Measurements from ENCODE around the gene SCMH1.

The SCMH1 gene

GRCh38 chr1:41010345-41010744 lies 231.8 kb downstream of the SCMH1 start:
- H4K20me1 ChIP-seq (ENCODE audit: insufficient read depth, low read length) = no peaks in the 10 kb centered on the region
- H3K27me3 ChIP-seq (ENCODE audit: low read depth, low read length) = no peaks in the 10 kb centered on the region
- H3K36me3 ChIP-seq (replicated peaks; ENCODE audit: low read depth, low read length) = peaks cover 55% of the 10 kb centered on the region
- H3K9ac ChIP-seq (ENCODE audit: low read length) = no peak overlapping the region
- no peaks in the 10 kb centered on the region for H3K4me1 ChIP-seq (ENCODE audit: low read length)
- H3K27ac ChIP-seq (ENCODE audit: low read length) = no peak overlapping the region
- no peak overlapping the region for H3K4me3 ChIP-seq (ENCODE audit: low read length)
- no peaks in the 10 kb centered on the region for H3K9me3 ChIP-seq (ENCODE audit: insufficient read depth, low read length)
- H3K79me2 ChIP-seq (ENCODE audit: low read length) = no peaks in the 10 kb centered on the region; the same call in 1 of the 2 replicates
- H3K4me2 ChIP-seq (ENCODE audit: low read length) = no peak overlapping the region
- no peak overlapping the region for H2AFZ ChIP-seq (ENCODE audit: low read depth, low read length)
- no peak for TF ChIP-seq EZH2phosphoT487 (IDR thresholded peaks at IDR 0.05; ENCODE audit: low read depth)
- TF ChIP-seq, protein P1, sequence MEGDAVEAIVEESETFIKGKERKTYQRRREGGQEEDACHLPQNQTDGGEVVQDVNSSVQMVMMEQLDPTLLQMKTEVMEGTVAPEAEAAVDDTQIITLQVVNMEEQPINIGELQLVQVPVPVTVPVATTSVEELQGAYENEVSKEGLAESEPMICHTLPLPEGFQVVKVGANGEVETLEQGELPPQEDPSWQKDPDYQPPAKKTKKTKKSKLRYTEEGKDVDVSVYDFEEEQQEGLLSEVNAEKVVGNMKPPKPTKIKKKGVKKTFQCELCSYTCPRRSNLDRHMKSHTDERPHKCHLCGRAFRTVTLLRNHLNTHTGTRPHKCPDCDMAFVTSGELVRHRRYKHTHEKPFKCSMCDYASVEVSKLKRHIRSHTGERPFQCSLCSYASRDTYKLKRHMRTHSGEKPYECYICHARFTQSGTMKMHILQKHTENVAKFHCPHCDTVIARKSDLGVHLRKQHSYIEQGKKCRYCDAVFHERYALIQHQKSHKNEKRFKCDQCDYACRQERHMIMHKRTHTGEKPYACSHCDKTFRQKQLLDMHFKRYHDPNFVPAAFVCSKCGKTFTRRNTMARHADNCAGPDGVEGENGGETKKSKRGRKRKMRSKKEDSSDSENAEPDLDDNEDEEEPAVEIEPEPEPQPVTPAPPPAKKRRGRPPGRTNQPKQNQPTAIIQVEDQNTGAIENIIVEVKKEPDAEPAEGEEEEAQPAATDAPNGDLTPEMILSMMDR (IDR thresholded peaks at IDR 0.05; ENCODE audit: low read depth, low read length) = no peak

GRCh38 chr1:41009466-41009865 lies 232.6 kb downstream of the SCMH1 start:
- Histone ChIP-seq H3K4me2 (ENCODE audit: low read length) (no peak overlapping the region), H4K20me1 (ENCODE audit: insufficient read depth, low read length) (0 out of 2 replicates have a peak, but pooled peaks cover under 1% of the 10 kb centered on the region), H3K36me3 (replicated peaks; ENCODE audit: low read depth, low read length) (peaks cover 57% of the 10 kb centered on the region), H3K27ac (ENCODE audit: low read length) (no peak overlapping the region), H3K79me2 (ENCODE audit: low read length) (peaks cover 5% of the 10 kb centered on the region), H3K9ac (ENCODE audit: low read length) (no peak overlapping the region), H2AFZ (ENCODE audit: low read depth, low read length) (no peak overlapping the region), H3K4me1 (ENCODE audit: low read length) (no peaks in the 10 kb centered on the region), H3K4me3 (ENCODE audit: low read length) (no peak overlapping the region), H3K9me3 (ENCODE audit: insufficient read depth, low read length) (no peaks in the 10 kb centered on the region), H3K27me3 (ENCODE audit: low read depth, low read length) (no peaks in the 10 kb centered on the region)
- TF ChIP-seq EZH2phosphoT487 (IDR thresholded peaks at IDR 0.05; ENCODE audit: low read depth) = no peak
- TF ChIP-seq, protein P1 (IDR thresholded peaks at IDR 0.05; ENCODE audit: low read depth, low read length) = no peak

DNA sequence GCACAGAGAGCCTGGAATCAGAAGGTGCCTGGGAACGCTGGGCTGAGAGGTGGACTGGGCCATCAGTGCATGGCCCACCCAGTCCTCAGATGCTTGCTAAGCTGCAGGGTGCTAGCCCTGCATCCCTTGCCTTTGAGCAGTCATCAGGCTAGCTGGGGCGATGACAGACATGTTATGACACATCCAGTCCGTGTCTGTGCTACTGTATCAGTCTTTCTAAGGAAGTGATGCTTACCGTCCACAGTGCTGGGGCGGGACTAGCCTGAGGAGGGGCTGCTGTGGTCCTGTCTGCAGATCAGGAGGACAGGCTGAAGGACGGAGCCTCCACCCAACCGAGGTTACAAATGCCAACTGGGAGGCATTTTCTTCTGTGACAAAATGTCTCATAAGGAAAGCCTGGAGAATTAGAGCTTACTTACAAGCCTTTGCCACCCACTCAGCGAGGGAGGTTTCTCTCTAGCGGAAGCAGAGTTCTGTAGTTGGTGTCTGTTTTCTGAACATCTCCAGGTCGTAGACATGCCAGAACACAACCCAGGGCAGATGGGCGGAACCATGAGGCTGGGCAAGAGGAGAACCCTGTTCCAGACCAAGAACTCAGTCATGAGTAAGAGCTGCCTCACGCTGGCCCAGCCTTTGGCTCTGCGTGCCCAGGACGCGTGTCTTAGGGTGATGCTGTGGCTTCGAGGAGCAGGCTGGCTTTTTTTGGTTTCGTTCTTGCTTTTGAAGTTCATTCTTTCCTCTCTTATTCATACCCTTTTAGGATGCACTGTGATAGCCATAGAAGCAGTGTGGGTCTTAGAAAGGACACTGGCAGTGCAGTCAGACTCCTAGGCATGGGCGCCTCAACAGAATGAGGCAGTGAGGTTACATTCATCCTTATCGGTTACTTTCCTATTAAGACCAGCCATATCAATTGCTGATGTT lies 234.9 kb downstream of the SCMH1 start:
- H3K79me2 ChIP-seq (ENCODE audit: low read length) = peaks cover 12% of the 10 kb centered on the region
- no peak overlapping the region for H3K9ac ChIP-seq (ENCODE audit: low read length)
- H3K36me3 ChIP-seq (replicated peaks; ENCODE audit: low read depth, low read length) = peaks cover 60% of the 10 kb centered on the region
- H4K20me1 ChIP-seq (ENCODE audit: insufficient read depth, low read length) = peaks cover 13% of the 10 kb centered on the region
- TF ChIP-seq, protein P1 (IDR thresholded peaks at IDR 0.05; ENCODE audit: low read depth, low read length) = no peak
- no peak for TF ChIP-seq EZH2phosphoT487 (IDR thresholded peaks at IDR 0.05; ENCODE audit: low read depth)
- H3K4me1 ChIP-seq (ENCODE audit: low read length) = peaks cover 20% of the 10 kb centered on the region
- H3K27ac ChIP-seq (ENCODE audit: low read length) = no peak overlapping the region
- H3K9me3 ChIP-seq (ENCODE audit: insufficient read depth, low read length) = no peaks in the 10 kb centered on the region
- no peak overlapping the region for H3K4me3 ChIP-seq (ENCODE audit: low read length)
- H3K4me2 ChIP-seq (ENCODE audit: low read length) = no peak overlapping the region
- no peaks in the 10 kb centered on the region for H3K27me3 ChIP-seq (ENCODE audit: low read depth, low read length)
- H2AFZ ChIP-seq (ENCODE audit: low read depth, low read length) = no peak overlapping the region

- no peak for TF ChIP-seq EZH2phosphoT487 (IDR thresholded peaks at IDR 0.05; ENCODE audit: low read depth)
- TF ChIP-seq, protein P1 (IDR thresholded peaks at IDR 0.05; ENCODE audit: low read depth, low read length) = no peak
- Histone ChIP-seq H2AFZ (ENCODE audit: low read depth, low read length) (no peak overlapping the region), H3K4me1 (ENCODE audit: low read length) (peaks cover 26% of the 10 kb centered on the region), H3K27ac (ENCODE audit: low read length) (no peak overlapping the region), H3K79me2 (ENCODE audit: low read length) (peaks cover 12% of the 10 kb centered on the region), H3K4me2 (ENCODE audit: low read length) (no peak overlapping the region), H3K9me3 (ENCODE audit: insufficient read depth, low read length) (no peaks in the 10 kb centered on the region), H3K27me3 (ENCODE audit: low read depth, low read length) (no peaks in the 10 kb centered on the region), H3K9ac (ENCODE audit: low read length) (no peak overlapping the region), H3K36me3 (replicated peaks; ENCODE audit: low read depth, low read length) (peaks cover 61% of the 10 kb centered on the region), H4K20me1 (ENCODE audit: insufficient read depth, low read length) (peaks cover 13% of the 10 kb centered on the region), H3K4me3 (ENCODE audit: low read length) (no peak overlapping the region)
Measured at GRCh38 chr1:41005876-41006275, 236.2 kb downstream of the SCMH1 start.

All from OCI-LY3 (cell line).